ENCODE data around the gene HMCN1.

Gene HMCN1

DNA sequence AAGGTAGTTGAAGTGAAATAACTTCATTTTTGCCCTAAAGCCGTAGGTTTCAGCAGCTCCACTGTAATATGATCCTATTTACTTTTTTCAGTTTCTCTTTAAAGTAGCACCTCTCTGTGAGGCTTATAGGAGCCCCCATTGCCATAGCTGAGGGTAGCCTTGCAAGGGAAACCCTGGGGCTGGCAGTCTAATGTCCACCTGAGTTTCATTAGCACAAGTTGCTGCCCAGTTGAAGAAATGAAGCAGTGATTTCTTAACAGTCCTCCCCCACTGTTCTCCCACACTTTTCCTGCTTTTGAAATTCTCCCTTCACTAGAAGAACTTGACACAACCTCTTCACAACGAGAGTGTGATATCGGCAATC, 1.5 kb downstream of the HMCN1 start:
- Histone ChIP-seq H3K36me3 (ENCODE audit: low read depth) (no peaks in the 10 kb centered on the region), H3K9me3 (ENCODE audit: severe bottlenecking) (no peaks in the 10 kb centered on the region), H3K4me3 (ENCODE audit: severe bottlenecking) (no peak overlapping the region), H3K4me1 (ENCODE audit: insufficient read depth, poor library complexity, severe bottlenecking) (no peaks in the 10 kb centered on the region), H3K27me3 (ENCODE audit: insufficient read depth, poor library complexity, severe bottlenecking) (no peaks in the 10 kb centered on the region), H3K27ac (ENCODE audit: poor library complexity, severe bottlenecking) (no peak overlapping the region)
- no peak for DNase-seq (ENCODE audit: low spot score)
- TF ChIP-seq, protein P1, sequence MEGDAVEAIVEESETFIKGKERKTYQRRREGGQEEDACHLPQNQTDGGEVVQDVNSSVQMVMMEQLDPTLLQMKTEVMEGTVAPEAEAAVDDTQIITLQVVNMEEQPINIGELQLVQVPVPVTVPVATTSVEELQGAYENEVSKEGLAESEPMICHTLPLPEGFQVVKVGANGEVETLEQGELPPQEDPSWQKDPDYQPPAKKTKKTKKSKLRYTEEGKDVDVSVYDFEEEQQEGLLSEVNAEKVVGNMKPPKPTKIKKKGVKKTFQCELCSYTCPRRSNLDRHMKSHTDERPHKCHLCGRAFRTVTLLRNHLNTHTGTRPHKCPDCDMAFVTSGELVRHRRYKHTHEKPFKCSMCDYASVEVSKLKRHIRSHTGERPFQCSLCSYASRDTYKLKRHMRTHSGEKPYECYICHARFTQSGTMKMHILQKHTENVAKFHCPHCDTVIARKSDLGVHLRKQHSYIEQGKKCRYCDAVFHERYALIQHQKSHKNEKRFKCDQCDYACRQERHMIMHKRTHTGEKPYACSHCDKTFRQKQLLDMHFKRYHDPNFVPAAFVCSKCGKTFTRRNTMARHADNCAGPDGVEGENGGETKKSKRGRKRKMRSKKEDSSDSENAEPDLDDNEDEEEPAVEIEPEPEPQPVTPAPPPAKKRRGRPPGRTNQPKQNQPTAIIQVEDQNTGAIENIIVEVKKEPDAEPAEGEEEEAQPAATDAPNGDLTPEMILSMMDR (IDR thresholded peaks at IDR 0.05; ENCODE audit: poor library complexity, severe bottlenecking) = no peak
- no peak for ATAC-seq (ENCODE audit: low read depth)

DNA sequence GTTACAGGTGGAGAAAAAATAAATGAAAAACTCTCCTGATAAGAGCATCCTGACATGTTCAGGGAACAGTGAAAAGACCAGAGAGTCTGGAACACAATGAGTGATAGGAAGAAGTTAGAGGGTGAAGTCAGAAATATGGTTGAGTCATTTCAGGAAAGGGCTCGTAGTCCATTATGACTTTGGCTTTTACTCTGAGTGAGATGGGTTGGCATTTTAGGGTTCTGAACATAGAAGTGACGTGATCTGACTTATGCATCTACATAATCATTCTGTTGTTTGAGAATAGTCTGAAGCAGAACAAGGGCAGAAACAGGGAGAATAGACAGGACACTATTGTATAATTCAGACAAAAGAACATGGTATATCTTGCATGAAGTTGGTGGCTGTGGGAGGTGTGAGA, 5.8 kb downstream of the HMCN1 start:
- H3K36me3 ChIP-seq (ENCODE audit: low read depth) = no peaks in the 10 kb centered on the region
- no peak for ATAC-seq (ENCODE audit: low read depth)
- TF ChIP-seq, protein P1 (IDR thresholded peaks at IDR 0.05; ENCODE audit: poor library complexity, severe bottlenecking) = no peak

DNA sequence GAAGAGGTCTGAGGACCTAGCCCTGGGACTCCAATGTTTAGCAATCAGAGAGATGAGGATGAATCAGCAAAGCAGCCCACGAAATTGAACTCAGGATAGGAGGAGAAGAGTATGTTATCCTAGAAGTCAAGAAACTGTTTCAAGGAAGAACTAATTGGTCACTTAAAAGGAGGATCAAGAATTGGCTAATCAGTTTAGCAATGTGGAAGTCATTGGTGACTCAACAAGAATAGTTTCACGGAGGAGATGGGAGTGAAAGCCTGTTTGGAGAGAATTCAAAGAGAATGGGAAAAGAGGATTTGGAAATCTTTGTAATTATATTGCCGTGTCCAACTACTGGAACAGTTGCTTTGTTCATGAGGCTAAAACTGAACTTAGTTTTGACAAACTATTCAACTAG, 7.4 kb downstream of the HMCN1 start:
- no peaks in the 10 kb centered on the region for H3K36me3 ChIP-seq (ENCODE audit: low read depth)
- no peaks in the 10 kb centered on the region for H3K9me3 ChIP-seq (ENCODE audit: severe bottlenecking)
- TF ChIP-seq, protein P1 (IDR thresholded peaks at IDR 0.05; ENCODE audit: poor library complexity, severe bottlenecking) = no peak
- no peak for DNase-seq (ENCODE audit: low spot score)
- H3K27ac ChIP-seq (ENCODE audit: poor library complexity, severe bottlenecking) = no peak overlapping the region
- no peaks in the 10 kb centered on the region for H3K27me3 ChIP-seq (ENCODE audit: insufficient read depth, poor library complexity, severe bottlenecking)
- H3K4me1 ChIP-seq (ENCODE audit: insufficient read depth, poor library complexity, severe bottlenecking) = no peaks in the 10 kb centered on the region
- ATAC-seq (ENCODE audit: low read depth) = no peak
- no peak overlapping the region for H3K4me3 ChIP-seq (ENCODE audit: severe bottlenecking)

More for the DNA sequence above, 5.8 kb downstream of the HMCN1 start:
- Histone ChIP-seq H3K9me3 (ENCODE audit: severe bottlenecking) (no peaks in the 10 kb centered on the region), H3K27me3 (ENCODE audit: insufficient read depth, poor library complexity, severe bottlenecking) (no peaks in the 10 kb centered on the region), H3K4me3 (ENCODE audit: severe bottlenecking) (no peak overlapping the region), H3K27ac (ENCODE audit: poor library complexity, severe bottlenecking) (no peak overlapping the region), H3K4me1 (ENCODE audit: insufficient read depth, poor library complexity, severe bottlenecking) (no peaks in the 10 kb centered on the region)
- no peak for DNase-seq (ENCODE audit: low spot score)

DNA sequence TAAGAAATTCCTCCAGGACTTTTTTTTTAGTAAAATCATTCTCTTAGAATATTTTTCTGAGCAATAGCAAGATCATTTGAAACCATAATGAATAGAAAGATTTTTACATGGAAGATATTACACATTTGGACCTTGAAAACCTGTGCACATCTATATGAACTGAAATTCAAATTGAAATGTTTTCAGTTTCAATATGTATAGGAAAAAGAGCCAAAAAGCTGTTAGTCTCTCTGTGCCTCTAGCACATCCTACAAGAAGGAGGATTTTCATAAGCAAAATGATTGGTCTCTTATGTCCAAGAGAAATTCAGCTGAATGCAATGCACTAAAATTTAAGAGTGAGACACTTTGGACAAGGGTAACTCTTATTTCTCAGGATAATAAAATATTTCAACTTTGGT, 8.2 kb downstream of the HMCN1 start:
- no peaks in the 10 kb centered on the region for H3K27me3 ChIP-seq (ENCODE audit: insufficient read depth, poor library complexity, severe bottlenecking)
- TF ChIP-seq, protein P1 (IDR thresholded peaks at IDR 0.05; ENCODE audit: poor library complexity, severe bottlenecking) = no peak

DNA sequence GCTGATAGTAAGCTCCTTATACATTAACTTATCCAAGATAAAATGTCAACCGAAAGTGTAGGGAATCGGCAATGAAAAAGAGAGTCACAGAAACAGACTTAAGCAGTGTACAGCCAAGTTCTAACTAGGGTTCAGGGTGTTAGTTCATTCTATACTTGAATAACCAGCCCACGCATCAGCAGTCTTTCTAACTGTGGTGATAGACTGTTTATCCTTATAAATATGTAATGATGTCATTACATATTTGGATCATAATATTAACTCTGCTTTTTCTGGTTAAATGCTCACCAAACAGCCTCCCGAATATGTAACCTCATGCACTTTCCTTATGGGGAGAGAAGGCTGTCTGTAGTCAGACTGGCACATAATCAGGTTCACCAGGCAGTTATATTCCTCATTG, 11.0 kb downstream of the HMCN1 start:
- ATAC-seq (ENCODE audit: low read depth) (no peak), DNase-seq (ENCODE audit: low spot score) (no peak)
- H3K27ac ChIP-seq (ENCODE audit: poor library complexity, severe bottlenecking) = no peak overlapping the region
- no peaks in the 10 kb centered on the region for H3K27me3 ChIP-seq (ENCODE audit: insufficient read depth, poor library complexity, severe bottlenecking)
- H3K4me3 ChIP-seq (ENCODE audit: severe bottlenecking) = no peak overlapping the region
- H3K36me3 ChIP-seq (ENCODE audit: low read depth) = no peaks in the 10 kb centered on the region
- TF ChIP-seq, protein P1 (IDR thresholded peaks at IDR 0.05; ENCODE audit: poor library complexity, severe bottlenecking) = no peak
- no peaks in the 10 kb centered on the region for H3K4me1 ChIP-seq (ENCODE audit: insufficient read depth, poor library complexity, severe bottlenecking)
- no peaks in the 10 kb centered on the region for H3K9me3 ChIP-seq (ENCODE audit: severe bottlenecking)

More for the DNA sequence above, 8.2 kb downstream of the HMCN1 start:
- H3K4me1 ChIP-seq (ENCODE audit: insufficient read depth, poor library complexity, severe bottlenecking) = no peaks in the 10 kb centered on the region
- no peak overlapping the region for H3K27ac ChIP-seq (ENCODE audit: poor library complexity, severe bottlenecking)
- no peaks in the 10 kb centered on the region for H3K36me3 ChIP-seq (ENCODE audit: low read depth)
- ATAC-seq (ENCODE audit: low read depth) = no peak
- H3K4me3 ChIP-seq (ENCODE audit: severe bottlenecking) = no peak overlapping the region
- H3K9me3 ChIP-seq (ENCODE audit: severe bottlenecking) = no peaks in the 10 kb centered on the region
- DNase-seq (ENCODE audit: low spot score) = no peak

Measured in RWPE2 (cell line).